Loucy (cell line): ENCODE measurements around the gene DYRK1B.

ENCODE experiments used
- CTCF ChIP-seq: fragments of 200-600 bp; sonication (generic); conservative IDR thresholded peaks from 2 replicates; pipeline ENCODE4 v1.5.1; 2014; ENCODE audit warnings: mild to moderate bottlenecking, antibody characterized with exemption, low read length
- EZH2phosphoT487 ChIP-seq: fragments of 200-600 bp; IDR thresholded peaks from 2 replicates; pipeline ENCODE4 v1.6.1; 2018; ENCODE audit warnings: antibody characterized with exemption, mild to moderate bottlenecking, moderate library complexity, borderline replicate concordance

GRCh38 chr19:39867952-39868351 lies 34.0 kb upstream of the DYRK1B start:
- TF ChIP-seq CTCF: no peak
- TF ChIP-seq EZH2phosphoT487: no peak
